ENCODE results near the gene RANBP9. TPM values are rescaled to one million over a fixed set of nuclear protein-coding genes. Genes with fewer than 3 reads are reported as not detected.

RANBP9 gene
- total RNA-seq, 1 experiment from 2014 or later, result 18.7 TPM

DNA sequence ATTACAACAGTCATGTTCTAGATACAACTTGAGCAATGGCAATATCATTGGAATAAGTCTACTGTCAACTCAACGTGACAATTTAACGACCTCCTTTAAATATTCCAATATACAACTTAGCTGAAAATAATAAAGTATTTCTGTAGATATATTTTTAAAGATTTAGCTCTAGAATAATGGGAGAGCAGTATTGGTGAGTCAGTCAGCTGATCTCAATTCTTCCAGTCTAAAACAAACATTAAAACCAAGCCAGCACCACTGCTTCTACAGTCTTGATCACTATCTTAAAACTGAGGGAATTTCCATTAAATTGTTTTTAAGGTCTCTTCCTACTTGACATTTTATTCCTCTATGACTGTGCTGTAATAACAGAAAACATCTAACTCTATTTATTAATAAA, 58.3 kb downstream of the RANBP9 start:
- DNase-seq (ENCODE audit: low spot score), result no peak

DNA sequence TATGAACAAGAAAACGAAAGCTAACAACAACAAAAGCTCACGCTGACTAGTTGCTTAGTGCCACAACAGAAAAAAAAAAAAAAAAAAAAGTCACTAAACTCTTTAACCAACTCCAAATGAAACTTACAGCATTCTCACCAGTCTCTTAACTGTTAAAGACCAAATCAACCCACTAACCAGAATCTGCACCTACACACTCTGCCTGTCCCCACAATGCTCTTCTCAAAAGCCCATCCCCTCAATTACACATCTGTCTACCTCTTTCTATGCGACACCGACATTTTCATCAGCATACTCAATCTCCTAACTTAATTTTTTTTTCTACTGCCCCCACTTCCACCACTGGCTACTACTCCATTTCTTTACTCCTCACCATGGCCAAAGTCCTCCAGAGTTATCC, 62.2 kb downstream of the RANBP9 start:
- DNase-seq (ENCODE audit: low spot score), result no peak

GRCh38 chr6:13648850-13649249, 62.8 kb downstream of the RANBP9 start:
- DNase-seq (ENCODE audit: low spot score), result no peak

DNA sequence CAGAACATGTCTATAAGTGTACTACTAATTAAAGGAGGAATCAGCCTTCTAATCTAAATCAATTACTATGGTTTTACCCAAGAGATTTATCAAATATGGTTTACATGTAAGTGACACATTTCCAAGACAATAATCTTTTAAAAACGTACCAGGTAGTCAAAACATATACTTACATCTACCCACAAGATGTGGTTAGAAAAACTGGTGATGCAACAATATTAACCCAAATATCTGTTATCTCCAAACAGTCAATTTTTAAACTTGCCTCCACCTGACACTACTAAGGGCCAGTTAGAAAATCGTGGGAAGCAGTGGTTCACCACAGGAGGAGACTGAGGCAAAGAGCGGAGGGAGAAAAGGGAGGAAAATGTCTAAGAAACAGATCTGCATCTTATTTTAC, 68.5 kb downstream of the RANBP9 start:
- DNase-seq (ENCODE audit: low spot score), result no peak

DNA sequence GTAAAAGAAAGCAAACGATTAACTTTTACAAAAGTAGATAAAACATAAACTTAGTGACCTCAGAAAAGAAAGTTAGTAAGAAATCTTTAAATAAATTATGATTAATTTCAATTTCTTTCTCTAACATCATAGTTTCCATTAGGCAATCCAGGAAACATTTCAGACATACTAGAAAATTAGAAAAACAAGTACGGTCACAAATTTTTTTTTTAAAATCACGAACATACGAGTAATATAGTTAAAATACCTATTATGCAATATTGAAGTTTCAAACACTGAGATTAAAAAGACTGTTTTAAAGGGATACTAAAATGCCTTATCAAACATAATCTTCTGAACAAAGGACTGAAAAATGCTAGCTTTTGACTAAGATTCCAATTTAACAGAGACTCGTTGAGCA, 70.3 kb downstream of the RANBP9 start:
- DNase-seq (ENCODE audit: low spot score), result no peak

DNA sequence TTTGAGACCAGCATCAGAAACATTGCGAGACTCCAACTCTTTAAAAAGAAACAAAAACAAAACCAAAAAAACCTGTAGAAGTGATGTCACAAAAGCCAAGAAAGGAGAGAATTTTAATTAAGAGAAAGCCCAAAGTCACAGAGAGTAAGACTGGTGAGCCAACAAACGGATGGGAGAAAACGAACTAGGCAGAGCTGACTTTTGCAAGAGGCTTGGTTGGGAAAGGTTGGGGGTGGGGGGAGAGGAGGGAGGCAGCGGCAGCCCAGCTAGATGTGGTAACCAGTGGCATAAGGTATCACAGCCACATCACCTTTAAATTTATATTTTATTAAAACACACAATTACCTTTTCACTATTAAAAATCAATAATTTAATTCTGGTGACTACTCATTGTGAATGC, 73.0 kb downstream of the RANBP9 start:
- DNase-seq (ENCODE audit: low spot score), result no peak

DNA sequence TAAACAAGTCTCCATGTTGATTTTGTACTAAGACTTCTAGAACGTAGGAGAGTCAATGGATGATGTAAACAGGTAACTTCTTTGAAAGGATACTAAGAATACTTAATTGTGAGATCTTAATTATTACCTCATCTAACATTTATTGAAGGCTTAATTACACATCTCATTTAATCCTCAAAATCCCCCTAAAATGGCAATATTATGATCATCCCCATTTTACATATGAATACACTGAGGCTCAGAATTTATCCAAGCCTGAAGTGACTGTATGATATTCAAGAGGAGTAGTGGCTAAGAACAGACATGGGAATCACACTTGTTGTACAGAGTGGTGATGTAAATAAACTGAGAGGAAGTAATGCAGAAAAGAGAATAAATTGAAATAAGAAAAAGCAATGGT, 73.6 kb downstream of the RANBP9 start:
- DNase-seq (ENCODE audit: low spot score), result no peak

DNA sequence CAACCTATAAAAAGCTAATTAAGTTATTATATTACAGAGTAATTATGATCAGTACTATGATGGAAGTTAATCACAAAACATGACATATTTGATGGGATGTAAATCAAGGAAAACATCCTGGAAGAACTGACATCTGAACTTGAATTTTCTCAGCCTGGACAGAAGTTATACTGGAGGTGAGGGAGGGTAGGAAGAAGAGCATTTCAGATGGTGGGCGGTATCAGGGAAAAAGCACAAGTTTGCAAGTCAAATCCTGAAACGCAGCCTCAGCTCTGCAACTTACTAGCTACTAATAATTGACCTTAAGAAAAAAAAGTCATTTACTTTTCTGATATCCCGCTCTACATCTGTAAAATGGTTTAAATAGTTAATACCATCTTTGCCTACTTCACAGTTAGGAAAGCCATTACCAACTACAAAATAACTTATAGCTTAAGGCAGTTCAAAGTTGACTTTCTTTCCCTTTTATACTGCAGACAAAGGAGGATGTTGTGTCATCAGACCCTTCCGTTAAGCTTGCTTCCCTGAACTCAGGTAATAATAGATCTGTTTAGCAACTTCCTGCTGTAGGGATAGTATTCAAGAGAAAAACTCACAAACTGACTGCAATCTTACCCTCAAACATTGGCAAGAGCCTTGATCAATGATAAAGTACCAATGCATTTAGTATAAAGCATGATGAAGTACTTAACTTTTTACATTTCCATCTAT, 75.5 kb downstream of the RANBP9 start:
- DNase-seq (ENCODE audit: low spot score), result no peak

DNA sequence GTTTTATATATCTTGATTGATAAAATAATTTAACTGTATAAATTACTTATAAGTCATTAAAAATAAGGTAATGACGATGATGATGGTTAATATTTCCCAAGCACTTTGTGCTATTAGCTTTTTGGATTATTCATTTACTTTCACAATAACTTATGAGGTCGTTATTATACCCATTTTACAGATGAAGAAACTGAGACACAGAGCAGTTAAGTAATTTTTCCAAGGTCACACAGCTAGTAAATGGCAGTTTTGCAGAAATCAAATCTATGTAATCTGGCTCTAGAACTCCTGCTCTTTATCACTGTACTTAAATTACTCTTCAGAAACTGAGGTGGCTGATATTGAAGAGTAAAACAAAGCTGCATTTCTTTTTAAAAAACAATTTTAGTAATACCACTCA, 78.3 kb downstream of the RANBP9 start:
- DNase-seq (ENCODE audit: low spot score), result no peak

DNA sequence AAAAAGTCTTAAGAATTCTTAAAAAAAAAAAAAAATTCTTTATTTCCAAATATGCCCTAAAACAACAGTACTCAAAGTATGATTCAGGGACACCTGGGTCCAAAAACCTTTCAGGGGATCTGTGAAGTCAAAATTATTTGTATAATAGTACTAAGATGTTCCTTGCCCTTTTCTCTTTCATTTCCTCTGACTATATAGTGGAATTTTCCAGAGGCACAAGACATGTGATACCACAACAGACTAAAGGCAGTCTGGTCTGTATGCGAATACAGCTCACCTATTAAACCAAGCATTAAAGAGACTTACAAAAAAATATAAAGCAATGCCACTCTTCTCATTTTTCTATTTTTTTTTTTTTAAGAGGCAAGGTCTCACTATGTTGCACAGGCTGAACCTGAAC, 81.1 kb downstream of the RANBP9 start:
- no peak for DNase-seq (ENCODE audit: low spot score)

GRCh38 chr6:13629459-13630116, 82.0 kb downstream of the RANBP9 start:
- DNase-seq (ENCODE audit: low spot score), result no peak

- DNase-seq (ENCODE audit: low spot score), result peak; percentile 40
Observed at GRCh38 chr6:13624871-13625288, 86.8 kb downstream of the RANBP9 start.

DNA sequence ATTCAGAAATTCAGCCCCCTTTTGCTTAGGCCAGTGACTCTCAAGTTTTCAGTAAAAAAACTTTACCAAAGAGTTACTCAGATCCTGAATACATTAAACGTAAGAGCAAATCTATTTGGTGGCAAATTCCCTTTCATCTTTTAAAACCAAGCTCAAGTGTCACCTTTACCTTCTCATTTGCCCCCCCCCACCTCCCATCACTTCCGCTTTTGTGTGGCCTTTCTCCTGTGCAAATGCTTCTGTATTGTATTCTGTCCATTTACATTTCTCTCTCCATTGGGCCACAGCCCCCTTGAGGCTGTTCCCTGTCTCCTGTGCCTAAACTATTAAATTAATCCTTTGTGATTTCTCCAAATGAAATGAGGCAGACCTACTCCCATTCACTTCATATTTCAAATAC, 94.6 kb downstream of the RANBP9 start:
- no peak for DNase-seq (ENCODE audit: low spot score)

DNA sequence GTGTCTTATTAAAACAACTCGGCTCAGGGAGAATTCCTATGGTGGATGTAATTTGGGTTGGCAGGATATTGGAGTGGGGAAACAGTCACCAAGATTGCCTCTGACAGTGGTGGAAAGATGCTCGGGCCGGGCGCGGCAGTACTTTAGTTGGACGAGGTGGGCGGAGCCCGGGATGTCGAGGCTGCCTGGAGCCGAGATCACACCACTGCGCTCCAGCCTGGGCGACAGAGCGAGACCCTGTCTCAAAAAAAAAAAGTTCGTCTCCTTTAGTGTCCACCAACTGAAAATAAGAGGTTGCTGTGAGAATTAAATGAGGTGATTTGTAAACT, 95.9 kb downstream of the RANBP9 start:
- no peak for DNase-seq (ENCODE audit: low spot score)

GRCh38 chr6:13614926-13615791, 96.5 kb downstream of the RANBP9 start, which contains the start of gene NOL7:
Gene NOL7, plus strand, starts transcription at chr6:13615335. Its CDS starts 24 bp downstream, at chr6:13615359.
- DNase-seq (ENCODE audit: low spot score), result peak; percentile 98

- peak; percentile 10 for DNase-seq (ENCODE audit: low spot score)
Observed at GRCh38 chr6:13614126-13614925, 97.3 kb downstream of the RANBP9 start.

- DNase-seq (ENCODE audit: low spot score), result no peak
Observed at GRCh38 chr6:13613029-13613594, 98.5 kb downstream of the RANBP9 start.

- DNase-seq (ENCODE audit: low spot score), result no peak
Observed at GRCh38 chr6:13611715-13612114, 99.9 kb downstream of the RANBP9 start.

GRCh38 chr6:13605634-13606033, 106.0 kb downstream of the RANBP9 start:
- no peak for DNase-seq (ENCODE audit: low spot score)

DNA sequence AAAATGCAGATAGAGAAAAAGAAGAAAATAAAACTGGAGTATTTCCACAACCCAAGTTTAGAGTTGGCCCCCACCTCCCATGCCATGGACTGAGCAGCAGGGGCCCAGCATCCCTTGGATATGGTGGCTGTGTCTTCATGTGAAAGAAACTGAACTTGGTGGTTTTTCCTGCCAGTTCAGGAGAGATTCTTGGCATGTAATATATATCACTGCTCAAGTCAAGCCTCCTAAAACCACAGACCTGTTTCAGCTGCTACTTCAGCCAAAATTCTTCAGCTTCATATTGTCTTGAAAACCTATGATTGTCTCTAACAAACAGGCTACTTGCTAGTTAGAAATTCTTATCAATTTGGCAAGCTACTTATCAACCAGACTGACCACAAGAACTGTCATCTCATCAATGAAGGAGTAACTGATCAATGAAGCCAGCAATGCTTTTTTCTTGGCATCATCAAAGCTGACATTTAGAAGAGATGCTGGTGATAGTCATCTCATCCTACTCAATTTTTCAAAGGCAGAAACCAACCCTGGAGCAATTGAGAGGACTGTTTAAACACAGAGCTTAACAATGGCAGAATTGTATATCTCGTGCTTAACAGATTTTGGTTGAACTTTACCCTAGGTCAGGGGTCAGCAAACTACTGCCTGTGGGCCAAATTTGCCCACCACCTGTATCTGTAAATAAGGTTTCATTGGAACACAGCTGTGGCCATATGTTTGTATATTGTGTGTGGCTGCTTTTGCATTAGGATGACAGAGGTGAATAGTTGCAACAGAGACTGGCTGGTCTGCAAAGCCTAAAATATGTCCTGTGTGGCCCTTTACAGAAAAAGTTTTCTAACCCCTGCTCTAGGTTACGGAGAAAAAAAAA, 106.9 kb downstream of the RANBP9 start:
- no peak for DNase-seq (ENCODE audit: low spot score)

GRCh38 chr6:13604135-13604534, 107.5 kb downstream of the RANBP9 start:
- DNase-seq (ENCODE audit: low spot score), result no peak

Measured in H4 (cell line).